Activated CD4-positive, alpha-beta T cell treated with anti-CD3 and anti-CD28 coated beads for 36 hours (primary cell): ENCODE results near the gene MRPL43. TPM values are rescaled to one million over a fixed set of nuclear protein-coding genes. Genes with fewer than 3 reads are reported as not detected.

ENCODE experiments used
- ATAC-seq: fragments of 200-7000 bp; cut with Tn5 transposase; one replicate; pipeline ENCODE4 v1.10.0; 2021; ENCODE audit warnings: mild to moderate bottlenecking, moderate library complexity
- CTCF ChIA-PET: fragments of 350-600 bp; sonication (Branson Sonifier 250); formaldehyde crosslinking; loops from one replicate; lab custom pipeline; 2021; ENCODE audit warnings: antibody characterized with exemption; lab: Charles Lee
- POLR2A ChIA-PET: fragments of 350-600 bp; sonication (Branson Sonifier 250); formaldehyde crosslinking; loops from one replicate; lab custom pipeline; 2021; ENCODE audit warnings: antibody characterized with exemption, inconsistent platforms; lab: Charles Lee
- DNase-seq: peaks from one replicate; pipeline ENCODE4 v3.0.0-alpha.2; 2020
- H3K27ac Mint-ChIP-seq: one replicate; pipeline ENCODE4 v1.8.0; 2021; ENCODE audit warnings: mixed read lengths
- H3K27me3 Mint-ChIP-seq: one replicate; pipeline ENCODE4 v1.8.0; 2021; ENCODE audit warnings: mixed read lengths
- H3K36me3 Mint-ChIP-seq: one replicate; pipeline ENCODE4 v1.8.0; 2021; ENCODE audit warnings: low read depth, mixed read lengths
- H3K4me1 Mint-ChIP-seq: one replicate; pipeline ENCODE4 v1.8.0; 2021; ENCODE audit warnings: mixed read lengths
- H3K4me3 Mint-ChIP-seq: one replicate; pipeline ENCODE4 v1.8.0; 2021; ENCODE audit warnings: mild to moderate bottlenecking, moderate library complexity, mixed read lengths
- H3K9me3 Mint-ChIP-seq: one replicate; pipeline ENCODE4 v1.8.0; 2021; ENCODE audit warnings: low read depth, mixed read lengths
- intact Hi-C, 2 experiments: fragments of 100-400 bp; cut with DNase I in 1 of 2; cut with micrococcal nuclease in 1 of 2; formaldehyde crosslinking; loops; one replicate each; pipeline versions ENCODE4 v1.14.2 to v1.15.1; 2022 to 2024; cut with DNase I, micrococcal nuclease
- total RNA-seq, 2 experiments: library from RNA; stranded (reverse); gene quantifications; one replicate each; pipeline ENCODE4 v1.2.3, GENCODE V29; 2021

The MRPL43 gene
- total RNA-seq, 2 experiments from 2014 or later, result 53.4 to 62.6 TPM

DNA sequence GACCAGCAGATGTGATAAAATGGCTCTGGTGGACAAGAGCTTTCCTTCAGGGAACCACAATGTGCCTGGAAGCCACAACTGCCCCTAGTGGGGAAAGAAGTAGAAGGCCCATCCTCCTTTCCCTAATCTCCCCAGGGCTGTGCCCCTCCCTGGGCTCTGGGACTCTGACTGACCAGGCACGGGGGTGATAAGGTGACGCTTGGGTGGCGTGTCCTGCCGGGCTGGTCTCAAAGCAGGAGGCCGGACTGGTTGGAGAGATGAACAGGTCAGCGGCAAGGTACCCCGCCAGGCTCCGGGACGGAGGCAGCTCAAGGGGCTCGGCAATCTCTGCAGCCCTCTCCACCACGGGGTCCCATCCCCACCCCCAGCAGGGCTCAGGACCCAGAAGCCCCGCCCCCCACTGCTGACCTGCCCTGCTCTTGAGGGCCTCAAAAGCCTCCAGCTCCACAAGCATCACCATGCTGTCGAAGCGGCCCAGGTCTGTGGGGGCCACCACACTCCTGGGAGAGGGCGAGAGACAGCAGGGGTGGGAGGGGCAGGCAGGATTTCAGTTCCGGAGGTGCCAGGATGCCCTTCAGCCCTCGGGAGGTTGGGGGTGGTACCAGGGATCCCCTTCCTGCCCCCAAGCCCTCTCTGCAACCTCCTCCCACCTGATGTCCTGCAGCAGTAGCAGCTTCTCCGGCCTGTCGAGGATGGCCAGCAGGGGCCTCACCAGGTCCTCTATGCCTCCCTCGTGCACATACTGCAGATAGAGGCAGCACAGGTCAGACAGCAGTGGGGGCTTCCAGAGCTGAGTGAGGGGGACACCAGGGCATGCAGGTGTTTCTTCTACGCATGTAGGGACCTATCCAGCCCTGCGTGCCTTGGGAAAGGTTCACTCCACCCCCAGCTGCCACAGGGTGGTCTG lies 24.5 kb upstream of the MRPL43 start:
- Mint-ChIP-seq H3K27me3 (peaks cover 17% of the 10 kb centered on the region), H3K9me3 (no peaks in the 10 kb centered on the region), H3K4me3 (no peak overlapping the region), H3K27ac (no peak overlapping the region), H3K36me3 (no peaks in the 10 kb centered on the region), H3K4me1 (peaks cover 22% of the 10 kb centered on the region)
- POLR2A ChIA-PET, result no interaction called here
- CTCF ChIA-PET, result interaction anchor here (0.8 to 1.7 kb wide), 2 partner anchors 12 to 14 kb away, joined by 5 to 6 read pairs; partner anchors contain the start of gene LZTS2
- ATAC-seq (no peak), DNase-seq (no peak)
- intact Hi-C loops, result loop anchor here in 1 of 2 experiments (2.0 to 10.0 kb wide), 3 partner anchors 19 to 449 kb away; partner anchors contain the start of genes KAZALD1, PDZD7 and SFXN3

- POLR2A ChIA-PET, result no interaction called here
- ATAC-seq, result no peak
- CTCF ChIA-PET, result interaction anchor here (0.6 to 1.7 kb wide), 3 partner anchors 11 to 827 kb away, joined by 3 to 6 read pairs (median 4); partner anchors contain the start of gene LZTS2
- peaks cover 21% of the 10 kb centered on the region for H3K4me1 Mint-ChIP-seq
- no peak for DNase-seq
- H3K27ac Mint-ChIP-seq, result no peak overlapping the region
- intact Hi-C loops, result loop anchor here in 1 of 2 experiments (5.0 to 10.0 kb wide), 2 partner anchors 54 to 448 kb away; partner anchors contain the start of gene KAZALD1
- H3K9me3 Mint-ChIP-seq, result no peaks in the 10 kb centered on the region
- H3K4me3 Mint-ChIP-seq, result no peak overlapping the region
- H3K27me3 Mint-ChIP-seq, result peaks cover 9% of the 10 kb centered on the region
- no peaks in the 10 kb centered on the region for H3K36me3 Mint-ChIP-seq
These were observed 23.0 kb upstream of the MRPL43 start for GRCh38 chr10:101010329-101010728.

- Mint-ChIP-seq H3K9me3 (no peaks in the 10 kb centered on the region), H3K4me3 (no peak overlapping the region), H3K27ac (no peak overlapping the region), H3K4me1 (peaks cover 10% of the 10 kb centered on the region), H3K27me3 (peaks cover 5% of the 10 kb centered on the region), H3K36me3 (no peaks in the 10 kb centered on the region)
- DNase-seq (no peak), ATAC-seq (no peak)
- ChIA-PET POLR2A (no interaction called here), CTCF (interaction anchor here (0.6 to 2.2 kb wide), 3 partner anchors 11 to 727 kb away, joined by 3 to 7 read pairs (median 4); no protein-coding TSS in a partner anchor)
- intact Hi-C loops, result no loop called here
These were observed 21.6 kb upstream of the MRPL43 start for GRCh38 chr10:101008823-101009423.

GRCh38 chr10:101007915-101008822 lies 20.9 kb upstream of the MRPL43 start:
- intact Hi-C loops, result no loop called here

GRCh38 chr10:101007099-101007711 lies 19.9 kb upstream of the MRPL43 start:
- ChIA-PET CTCF (interaction anchor here (0.6 to 2.2 kb wide), 8 partner anchors 9 to 161 kb away, joined by 3 to 10 read pairs (median 3); partner anchors contain the start of genes PDZD7 and SFXN3), POLR2A (no interaction called here)
- no peak overlapping the region for H3K4me3 Mint-ChIP-seq
- no peak overlapping the region for H3K27ac Mint-ChIP-seq
- ATAC-seq, result no peak
- H3K4me1 Mint-ChIP-seq, result no peaks in the 10 kb centered on the region
- no peak for DNase-seq
- intact Hi-C loops, result no loop called here
- no peaks in the 10 kb centered on the region for H3K36me3 Mint-ChIP-seq
- no peaks in the 10 kb centered on the region for H3K27me3 Mint-ChIP-seq
- no peaks in the 10 kb centered on the region for H3K9me3 Mint-ChIP-seq

More at GRCh38 chr10:101007915-101008822, 20.9 kb upstream of the MRPL43 start:
- Mint-ChIP-seq H3K36me3 (no peaks in the 10 kb centered on the region), H3K27me3 (peaks cover under 1% of the 10 kb centered on the region), H3K9me3 (no peaks in the 10 kb centered on the region), H3K27ac (no peak overlapping the region), H3K4me1 (peaks cover 7% of the 10 kb centered on the region), H3K4me3 (no peak overlapping the region)
- no peak for ATAC-seq
- POLR2A ChIA-PET, result no interaction called here
- DNase-seq, result no peak
- CTCF ChIA-PET, result interaction anchor here (0.6 to 2.2 kb wide), 5 partner anchors 10 to 162 kb away, joined by 3 to 10 read pairs (median 3); no protein-coding TSS in a partner anchor

GRCh38 chr10:101006593-101007098 lies 19.3 kb upstream of the MRPL43 start:
- H3K36me3 Mint-ChIP-seq, result no peaks in the 10 kb centered on the region
- POLR2A ChIA-PET, result no interaction called here
- H3K9me3 Mint-ChIP-seq, result no peaks in the 10 kb centered on the region
- H3K27me3 Mint-ChIP-seq, result no peaks in the 10 kb centered on the region
- H3K4me1 Mint-ChIP-seq, result no peaks in the 10 kb centered on the region
- no peak overlapping the region for H3K4me3 Mint-ChIP-seq
- H3K27ac Mint-ChIP-seq, result no peak overlapping the region
- DNase-seq, result no peak
- no peak for ATAC-seq
- CTCF ChIA-PET, result interaction anchor here (0.6 to 2.2 kb wide), 8 partner anchors 9 to 95 kb away, joined by 3 to 10 read pairs (median 3); partner anchors contain the start of genes PDZD7 and SFXN3
- intact Hi-C loops, result no loop called here

- Mint-ChIP-seq H3K4me3 (no peak overlapping the region), H3K27me3 (no peaks in the 10 kb centered on the region), H3K36me3 (no peaks in the 10 kb centered on the region), H3K4me1 (peaks cover 2% of the 10 kb centered on the region), H3K27ac (no peak overlapping the region), H3K9me3 (no peaks in the 10 kb centered on the region)
- ATAC-seq, result no peak
- ChIA-PET CTCF (interaction anchor here (0.6 to 1.7 kb wide), 4 partner anchors 9 to 29 kb away, joined by 3 to 6 read pairs (median 3); partner anchors contain the start of genes PDZD7 and SFXN3), POLR2A (no interaction called here)
- intact Hi-C loops, result no loop called here
- DNase-seq, result no peak
These were observed 18.7 kb upstream of the MRPL43 start for GRCh38 chr10:101005869-101006567.

DNA sequence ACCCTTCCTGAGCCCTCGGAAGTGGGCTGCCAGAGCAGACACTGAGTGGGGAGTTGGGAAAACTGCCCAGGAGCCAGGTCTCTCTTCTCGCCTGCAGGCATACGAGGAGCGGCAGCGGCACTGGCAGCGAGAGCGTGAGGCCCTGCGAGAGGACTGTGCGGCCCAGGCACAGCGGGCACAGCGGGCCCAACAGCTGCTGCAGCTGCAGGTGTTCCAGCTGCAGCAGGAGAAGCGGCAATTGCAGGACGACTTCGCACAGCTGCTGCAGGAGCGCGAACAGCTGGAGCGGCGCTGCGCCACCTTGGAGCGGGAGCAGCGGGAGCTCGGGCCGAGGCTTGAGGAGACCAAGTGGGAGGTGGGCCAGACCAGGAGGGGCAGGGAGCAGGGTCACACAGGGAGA lies 18.1 kb upstream of the MRPL43 start:
- ATAC-seq (no peak), DNase-seq (no peak)
- H3K4me1 Mint-ChIP-seq, result peaks cover 4% of the 10 kb centered on the region
- CTCF ChIA-PET, result interaction anchor here (1.1 kb wide), 1 partner anchor 10 kb away, joined by 4 read pairs; no protein-coding TSS in a partner anchor
- no peaks in the 10 kb centered on the region for H3K9me3 Mint-ChIP-seq
- POLR2A ChIA-PET, result no interaction called here
- H3K4me3 Mint-ChIP-seq, result no peak overlapping the region
- intact Hi-C loops, result no loop called here
- H3K27me3 Mint-ChIP-seq, result no peaks in the 10 kb centered on the region
- H3K36me3 Mint-ChIP-seq, result no peaks in the 10 kb centered on the region
- no peak overlapping the region for H3K27ac Mint-ChIP-seq

DNA sequence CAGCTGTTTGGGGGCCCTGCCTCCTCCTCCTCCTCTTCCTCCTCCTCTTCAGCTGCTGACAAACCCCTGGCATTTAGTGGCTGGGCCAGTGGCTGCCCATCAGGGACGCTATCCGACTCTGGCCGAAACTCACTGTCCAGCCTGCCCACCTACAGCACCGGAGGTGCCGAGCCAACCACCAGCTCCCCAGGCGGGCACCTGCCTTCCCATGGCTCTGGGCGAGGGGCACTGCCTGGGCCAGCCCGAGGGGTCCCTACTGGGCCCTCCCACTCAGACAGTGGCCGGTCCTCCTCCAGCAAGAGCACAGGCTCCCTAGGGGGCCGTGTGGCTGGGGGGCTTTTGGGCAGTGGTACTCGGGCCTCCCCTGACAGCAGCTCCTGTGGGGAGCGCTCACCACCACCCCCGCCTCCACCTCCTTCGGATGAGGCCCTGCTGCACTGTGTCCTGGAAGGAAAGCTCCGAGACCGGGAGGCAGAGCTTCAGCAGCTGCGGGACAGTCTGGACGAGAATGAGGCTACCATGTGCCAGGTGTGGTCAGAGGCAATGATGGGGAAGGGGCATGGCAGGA lies 16.4 kb upstream of the MRPL43 start:
- POLR2A ChIA-PET, result no interaction called here
- CTCF ChIA-PET, result interaction anchor here (0.7 to 2.4 kb wide), 10 partner anchors 11 to 958 kb away, joined by 3 to 13 read pairs (median 3); no protein-coding TSS in a partner anchor
- H3K4me3 Mint-ChIP-seq, result no peak overlapping the region
- H3K36me3 Mint-ChIP-seq, result no peaks in the 10 kb centered on the region
- H3K27me3 Mint-ChIP-seq, result no peaks in the 10 kb centered on the region
- no peak overlapping the region for H3K27ac Mint-ChIP-seq
- no peaks in the 10 kb centered on the region for H3K9me3 Mint-ChIP-seq
- H3K4me1 Mint-ChIP-seq, result peaks cover 5% of the 10 kb centered on the region
- DNase-seq (no peak), ATAC-seq (no peak)
- intact Hi-C loops, result no loop called here
